CD4-positive, alpha-beta T cell treated with Interleukin-15 for 1 hour (primary cell): ENCODE results near the gene DLX5.

Experiments
- DNase-seq: peaks from one replicate; pipeline ENCODE4 v3.0.0-alpha.2; 2020

DLX5 gene

GRCh38 chr7:97004247-97005182 is 20.1 kb downstream of the DLX5 start:
- no peak for DNase-seq

GRCh38 chr7:97003262-97004246 is 21.1 kb downstream of the DLX5 start:
- no peak for DNase-seq

GRCh38 chr7:97002555-97003261 is 21.9 kb downstream of the DLX5 start:
- DNase-seq = no peak

GRCh38 chr7:97001656-97002554 is 22.7 kb downstream of the DLX5 start:
- no peak for DNase-seq

GRCh38 chr7:97001221-97001620 is 23.4 kb downstream of the DLX5 start:
- DNase-seq = no peak

GRCh38 chr7:96998744-96999143 is 25.9 kb downstream of the DLX5 start:
- DNase-seq = no peak

- DNase-seq = no peak
These were observed 26.3 kb downstream of the DLX5 start for GRCh38 chr7:96998333-96998732.

GRCh38 chr7:96997512-96998032 is 27.1 kb downstream of the DLX5 start:
- DNase-seq = no peak

GRCh38 chr7:96996958-96997511 is 27.6 kb downstream of the DLX5 start:
- DNase-seq = no peak

GRCh38 chr7:96996111-96996957 is 28.3 kb downstream of the DLX5 start:
- no peak for DNase-seq

- no peak for DNase-seq
These were observed 29.1 kb downstream of the DLX5 start for GRCh38 chr7:96995406-96996110.

- no peak for DNase-seq
These were observed 30.7 kb downstream of the DLX5 start for GRCh38 chr7:96993980-96994379.

GRCh38 chr7:96993094-96993865 is 31.4 kb downstream of the DLX5 start:
- no peak for DNase-seq

GRCh38 chr7:96992192-96993005 is 32.2 kb downstream of the DLX5 start:
- DNase-seq = no peak

- no peak for DNase-seq
These were observed 33.0 kb downstream of the DLX5 start for GRCh38 chr7:96991546-96992191.

- no peak for DNase-seq
These were observed 34.7 kb downstream of the DLX5 start for GRCh38 chr7:96989859-96990317.

GRCh38 chr7:96989241-96989858 is 35.3 kb downstream of the DLX5 start:
- DNase-seq = no peak
